Measurements from ENCODE around the gene SHISAL2A.

The SHISAL2A gene

DNA sequence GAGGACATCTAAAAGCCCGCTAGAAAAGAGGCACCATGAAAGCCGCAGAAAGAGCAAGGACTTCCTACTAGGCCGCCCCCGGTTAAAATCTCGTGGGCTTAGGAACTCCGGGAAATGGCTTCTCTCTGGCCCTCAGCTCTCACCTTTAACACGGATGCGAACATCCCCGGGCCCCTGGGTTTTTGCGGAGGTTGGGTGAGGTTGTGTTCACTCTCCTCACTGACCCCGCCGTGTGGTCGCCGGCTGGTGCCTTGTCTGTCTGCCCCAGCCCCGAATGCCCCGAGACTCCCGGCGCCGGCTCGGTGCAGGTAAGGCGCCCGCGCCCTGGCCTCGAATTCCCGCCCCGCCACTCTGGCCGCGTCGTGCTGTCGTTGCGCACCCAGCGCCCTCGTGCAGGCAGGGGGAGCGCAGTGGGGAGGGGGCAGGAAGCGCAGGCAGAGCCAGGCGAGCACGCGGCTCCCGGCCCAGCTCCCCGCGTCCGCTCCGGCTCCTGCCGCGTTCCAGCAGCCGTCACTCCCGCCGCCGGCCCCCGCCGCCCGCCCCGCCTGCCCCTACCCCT, at the start of gene SHISAL2A:
TSS of gene SHISAL2A (plus strand) at position 437 of the 559 bp plus-strand sequence. CDS start 326 bp downstream, outside the sequence.
- no peak for DNase-seq

DNA sequence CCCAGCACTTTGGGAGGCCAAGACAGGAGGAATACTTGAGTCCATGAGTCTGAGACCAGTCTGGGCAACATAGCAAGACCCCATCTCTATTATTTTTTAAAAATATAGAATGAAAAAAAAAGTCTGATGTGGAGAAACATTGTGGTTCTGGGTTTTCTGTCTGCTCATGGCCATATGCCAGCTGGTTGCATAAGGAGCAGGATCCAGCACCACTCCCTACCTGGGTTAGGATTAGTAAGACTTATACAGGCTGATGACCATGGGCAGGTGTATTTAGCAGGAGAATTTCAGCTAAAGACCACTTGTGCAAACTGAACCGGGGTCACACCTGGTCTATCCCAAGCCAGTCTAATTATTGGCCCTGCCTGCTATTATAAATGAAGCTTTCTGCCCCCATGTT, 47.5 kb upstream of the SHISAL2A start:
- no peak for DNase-seq

DNA sequence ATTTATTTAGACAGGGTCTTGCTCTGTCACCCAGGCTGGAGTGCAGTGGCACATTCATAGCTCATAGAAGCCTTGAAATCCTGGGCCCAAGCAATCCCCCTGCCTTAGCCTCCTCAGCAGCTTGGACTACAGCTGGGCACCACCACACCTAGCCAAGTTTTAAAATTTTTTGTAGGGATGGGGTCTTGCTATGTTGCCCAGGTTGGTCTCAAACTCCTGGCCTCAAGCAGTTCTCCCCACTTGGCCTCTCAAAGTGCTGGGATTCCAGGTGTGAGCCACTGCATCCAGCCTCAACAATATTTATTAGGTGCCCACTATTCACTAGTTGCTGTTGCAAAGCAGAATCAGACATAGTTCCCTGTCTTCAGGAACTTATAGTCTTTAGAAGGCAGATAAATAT, 44.9 kb upstream of the SHISAL2A start:
- no peak for DNase-seq

DNA sequence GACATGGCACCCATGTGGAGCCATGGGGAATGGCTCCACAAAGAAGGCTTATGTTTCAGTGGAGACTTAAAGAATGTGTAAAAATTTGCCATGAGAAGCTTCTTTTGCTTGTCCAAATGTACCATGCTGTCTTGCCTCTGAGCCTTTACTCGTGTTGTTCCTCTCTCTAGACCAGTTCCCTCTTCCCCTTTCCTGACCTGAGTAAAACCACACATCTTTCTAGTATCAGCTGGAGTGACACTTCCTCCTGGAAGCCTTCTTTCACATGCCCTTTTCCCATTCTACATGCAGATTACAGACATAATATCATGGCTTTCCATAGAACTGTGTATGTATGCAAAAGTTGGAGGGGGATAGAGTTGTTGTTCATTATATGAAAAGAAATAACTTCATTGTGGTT, 44.4 kb upstream of the SHISAL2A start:
- DNase-seq: no peak

DNA sequence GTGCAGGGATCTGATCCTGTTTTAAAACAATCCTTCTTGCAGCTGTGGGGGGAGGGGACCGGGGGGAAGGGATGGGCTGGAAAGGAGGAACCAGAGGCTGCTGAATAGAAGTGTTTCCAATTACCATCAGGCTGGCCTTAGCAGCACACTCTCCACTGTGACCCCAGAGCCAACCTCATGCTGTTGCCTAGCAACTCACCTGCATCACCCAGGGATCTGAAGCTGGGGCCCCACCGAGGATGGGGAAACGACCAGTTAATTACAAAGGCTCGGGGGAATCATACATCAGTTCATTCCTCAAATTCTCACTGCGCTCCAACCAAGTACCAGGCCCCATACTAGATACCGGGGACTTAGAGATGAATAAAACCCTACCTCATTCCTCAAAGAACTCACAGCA, 42.7 kb upstream of the SHISAL2A start:
- DNase-seq: no peak

DNA sequence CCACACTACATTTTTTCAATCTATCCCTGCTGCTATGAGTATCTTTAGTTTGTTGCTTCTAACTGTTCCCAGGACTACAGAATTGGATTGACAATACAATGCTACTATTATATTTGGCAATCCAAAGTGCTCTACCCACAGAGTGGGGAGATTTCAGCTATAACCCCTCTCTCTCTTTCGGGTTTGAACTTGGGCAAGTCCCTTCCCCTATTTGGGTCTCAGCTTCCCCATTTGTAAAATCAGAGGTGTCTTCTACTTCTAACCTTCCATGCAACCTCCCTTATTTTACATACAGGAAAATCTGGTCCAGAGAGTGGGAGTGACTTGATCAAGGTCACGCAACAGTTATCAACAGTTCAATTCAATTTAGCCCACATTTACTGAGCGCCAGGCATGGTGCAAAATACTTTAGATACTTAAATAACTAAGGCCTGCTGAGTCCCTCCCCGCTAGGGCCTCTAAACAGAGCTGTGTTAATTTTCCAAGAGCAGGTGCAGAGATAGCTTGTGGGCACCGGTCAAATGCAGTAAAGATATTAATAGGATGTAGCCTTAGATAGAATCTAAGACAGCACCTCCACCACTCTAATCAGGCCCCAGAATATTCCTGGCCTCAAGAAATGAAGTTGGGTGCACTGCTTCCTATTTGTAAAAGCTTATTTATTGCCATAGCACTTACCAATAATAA, 40.2 kb upstream of the SHISAL2A start:
- no peak for DNase-seq

DNA sequence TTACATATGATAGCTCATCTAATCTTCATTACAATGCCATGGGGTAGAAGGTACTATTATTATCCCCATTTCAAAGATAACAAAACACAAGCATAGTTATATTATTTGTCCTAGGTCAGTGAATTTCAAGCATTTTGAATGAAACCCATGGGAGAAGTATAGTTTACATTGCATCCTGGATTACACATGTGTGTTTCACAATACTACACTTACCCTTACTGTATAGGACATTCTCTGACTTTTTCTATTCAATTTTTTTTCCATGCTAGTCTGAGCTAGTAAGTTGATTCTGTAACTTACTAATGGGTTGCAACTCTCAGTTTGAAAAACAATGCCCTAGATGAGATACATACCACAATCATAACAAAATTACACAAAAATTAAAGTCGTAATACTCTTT, 39.5 kb upstream of the SHISAL2A start:
- no peak for DNase-seq

DNA sequence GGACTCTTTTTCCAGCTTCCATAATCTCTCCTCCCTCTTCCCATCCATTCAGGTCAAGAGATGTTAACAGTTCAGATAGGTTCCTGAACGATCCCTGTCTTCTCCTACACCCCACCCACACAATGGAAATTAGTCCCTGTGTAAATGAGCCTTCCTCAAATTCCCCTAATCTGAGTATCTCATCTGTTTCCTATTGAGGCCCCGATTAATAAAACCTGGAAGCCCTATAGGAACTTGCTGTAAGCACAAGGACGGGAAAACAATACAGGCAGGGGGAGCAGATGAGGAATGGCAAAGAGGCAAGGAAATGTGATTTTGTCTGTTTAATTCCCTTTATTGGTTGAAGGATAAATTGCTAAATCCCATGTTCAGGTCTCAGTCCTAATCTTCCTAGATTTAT, 37.9 kb upstream of the SHISAL2A start:
- no peak for DNase-seq

DNA sequence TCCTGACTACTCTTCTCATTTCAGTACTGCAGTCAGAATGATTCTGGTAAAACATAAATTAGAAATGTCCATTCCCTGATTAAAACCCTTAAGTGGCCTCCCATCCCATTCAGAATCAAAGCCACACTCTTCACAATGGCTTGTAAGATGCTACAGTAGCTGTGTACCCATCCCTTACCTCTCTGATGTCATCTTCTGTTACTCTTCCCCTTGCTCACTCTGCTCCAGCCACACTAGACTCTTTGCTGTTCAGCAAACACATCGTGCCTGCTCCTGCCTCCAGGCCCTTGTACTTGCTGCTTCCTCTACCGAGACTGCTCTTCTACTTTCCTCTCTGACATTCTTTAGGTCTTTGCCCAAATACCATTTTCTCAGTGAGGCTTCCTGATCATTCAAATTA, 35.1 kb upstream of the SHISAL2A start:
- DNase-seq: no peak

DNA sequence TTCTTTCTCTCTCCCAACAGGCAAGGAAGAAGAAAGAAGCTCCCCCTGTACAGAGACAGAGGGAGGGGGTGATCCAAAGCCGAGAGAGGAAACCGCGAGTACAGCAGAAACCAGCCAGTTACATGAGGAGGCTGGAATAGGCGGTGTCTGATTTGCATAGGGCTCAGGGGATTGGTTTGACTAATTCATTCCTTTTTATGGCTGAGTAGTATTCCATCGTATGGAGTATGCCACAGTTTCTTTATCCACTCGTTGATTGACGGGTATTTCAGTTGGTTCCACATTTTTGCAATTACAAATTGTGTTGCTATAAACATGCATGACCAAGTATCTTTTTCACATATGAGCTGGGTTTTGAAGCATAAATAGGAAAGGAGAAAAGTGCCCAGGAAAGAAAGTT, 34.2 kb upstream of the SHISAL2A start:
- no peak for DNase-seq

DNA sequence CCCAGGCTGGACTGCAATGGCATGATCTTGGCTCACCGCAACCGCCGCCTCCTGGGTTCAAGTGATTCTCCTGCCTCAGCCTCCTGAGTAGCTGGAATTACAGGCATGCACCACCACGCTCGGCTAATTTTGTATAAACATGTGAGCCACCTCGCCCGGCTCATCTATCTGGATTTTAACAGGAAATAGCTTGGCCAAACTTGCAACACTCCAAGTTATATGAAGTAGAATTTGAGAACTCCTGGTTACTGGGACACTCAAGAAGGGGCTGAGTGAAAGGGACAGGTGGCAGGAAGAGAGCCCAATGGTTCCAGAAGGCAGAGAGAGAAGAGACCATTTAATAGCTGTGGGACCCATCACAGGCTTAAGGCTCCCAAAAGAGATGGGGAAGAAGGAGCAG, 33.7 kb upstream of the SHISAL2A start:
- no peak for DNase-seq

DNA sequence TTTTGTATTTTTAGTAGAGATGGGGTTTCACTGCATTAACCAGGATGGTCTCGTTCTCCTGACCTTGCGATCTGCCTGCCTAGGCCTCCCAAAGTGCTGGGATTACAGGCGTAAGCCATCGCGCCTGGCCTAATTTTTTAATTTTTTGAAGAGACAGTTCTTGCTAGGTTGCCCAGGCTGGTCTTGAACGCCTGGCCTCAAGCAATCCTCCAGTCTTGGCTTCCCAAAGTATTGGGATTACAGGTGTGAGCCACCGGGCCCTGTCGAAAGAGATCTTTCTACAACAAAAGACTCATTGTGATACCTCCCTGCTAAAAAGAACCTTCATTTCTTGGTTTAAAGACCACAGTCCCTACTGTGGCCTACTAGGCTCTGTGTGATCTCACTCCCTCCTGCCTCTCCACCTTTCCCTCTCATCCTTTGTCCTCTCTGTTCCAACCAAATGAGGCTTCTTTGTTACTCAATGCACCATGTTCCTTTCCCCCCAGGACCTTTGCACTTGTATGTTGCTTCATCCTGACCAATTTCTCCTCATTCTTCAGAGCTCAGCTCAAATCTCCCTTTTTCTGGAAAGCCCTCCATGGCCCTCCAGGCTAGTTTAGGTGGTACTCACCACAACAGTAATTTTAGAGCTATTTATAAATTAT, 32.3 kb upstream of the SHISAL2A start:
- DNase-seq: no peak

DNA sequence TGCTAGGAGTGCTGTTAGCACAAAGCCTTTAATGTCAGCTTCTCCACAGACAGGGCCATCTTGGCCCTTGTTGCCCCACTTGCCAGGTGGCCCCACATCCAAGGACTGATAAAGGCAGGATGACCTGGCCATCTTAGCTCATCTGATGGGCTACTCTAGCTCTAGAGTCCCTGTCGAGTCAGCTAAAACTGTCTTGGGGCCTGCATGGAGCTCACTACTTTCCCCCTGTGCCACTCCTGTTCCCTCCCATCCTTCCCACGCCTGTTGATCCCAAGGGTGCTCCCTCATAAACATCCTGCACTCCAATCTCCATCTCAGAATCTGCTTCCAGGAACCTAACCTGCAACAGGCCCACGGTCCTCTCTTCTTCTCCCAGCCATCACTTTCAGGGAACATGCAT, 31.4 kb upstream of the SHISAL2A start:
- DNase-seq: peak; percentile 45

DNA sequence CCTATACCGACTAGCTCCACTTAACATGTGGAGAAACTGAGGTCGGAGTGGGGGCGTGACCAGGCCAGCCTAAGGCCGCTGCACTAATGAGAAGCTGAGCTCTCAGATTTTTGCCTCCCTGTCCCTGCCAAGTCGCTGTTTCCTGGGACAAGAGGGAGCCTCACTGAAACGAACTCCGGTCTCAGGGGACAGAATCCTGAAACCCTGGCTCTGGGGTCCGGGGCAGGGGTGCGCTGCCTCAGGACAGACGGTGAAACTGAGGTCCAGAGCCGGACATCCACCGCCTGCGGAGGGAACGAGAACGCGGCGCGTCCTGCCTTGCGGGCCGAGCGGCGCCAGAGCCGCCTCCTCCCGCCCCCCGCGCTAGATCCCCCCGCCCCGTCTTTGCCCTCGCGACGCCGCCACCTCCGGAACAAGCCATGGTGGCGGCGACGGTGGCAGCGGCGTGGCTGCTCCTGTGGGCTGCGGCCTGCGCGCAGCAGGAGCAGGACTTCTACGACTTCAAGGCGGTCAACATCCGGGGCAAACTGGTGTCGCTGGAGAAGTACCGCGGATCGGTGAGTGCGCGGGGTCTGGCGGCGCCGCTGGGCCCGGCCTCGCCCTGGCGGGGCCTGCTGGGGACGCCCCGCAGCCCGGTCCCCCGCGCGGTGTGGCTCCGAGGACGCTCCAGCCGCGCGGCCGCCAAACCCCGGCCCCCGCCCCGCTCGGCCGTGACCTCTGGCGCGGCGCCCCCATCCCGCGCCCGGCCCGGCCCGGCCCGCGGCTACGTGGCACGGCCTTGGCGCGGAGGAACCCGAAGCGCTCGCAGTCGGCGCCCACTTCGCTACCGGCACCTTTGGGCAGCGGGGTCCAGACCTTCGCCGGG, 30.7 kb upstream of the SHISAL2A start, which contains the start of gene GPX7:
TSS of gene GPX7 (plus strand) at position 381 of the 865 bp plus-strand sequence. CDS start at position 420, 39 bp downstream.
- DNase-seq: peak; percentile 45

DNA sequence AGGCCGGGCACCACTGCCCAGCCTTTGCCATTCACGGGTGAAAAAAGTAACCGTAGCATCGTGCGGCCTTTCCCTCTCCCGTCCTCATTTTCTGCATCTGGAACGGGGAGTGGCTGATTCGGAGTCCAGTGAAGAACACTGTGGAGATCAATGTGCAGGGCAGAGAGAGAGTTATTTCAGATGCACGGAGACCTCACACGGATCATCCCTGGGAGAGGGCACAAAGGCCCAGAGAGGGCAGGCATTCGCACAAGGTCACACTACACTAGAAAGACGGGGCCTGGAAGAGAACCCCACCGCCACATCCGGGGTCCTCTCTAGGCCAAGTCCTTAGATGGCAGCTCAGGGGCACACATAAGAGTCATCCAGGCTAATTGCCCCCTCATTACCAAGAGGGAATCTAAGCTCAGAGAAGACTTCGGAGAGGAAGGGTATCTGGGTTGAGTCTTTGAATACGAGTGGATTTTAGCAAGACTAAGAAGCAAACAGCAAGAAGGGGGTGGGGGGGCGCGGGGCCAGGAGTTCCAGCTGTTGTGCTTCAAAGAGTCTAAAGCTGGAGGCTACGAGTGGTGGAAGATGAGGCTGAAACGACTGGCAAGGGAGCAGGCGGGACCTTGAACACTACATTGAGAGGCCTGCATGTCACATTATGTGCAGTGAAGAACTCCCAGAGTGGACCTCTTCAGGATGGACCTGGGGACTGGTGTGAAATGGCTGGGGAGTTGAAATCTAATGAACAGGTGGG, 29.9 kb upstream of the SHISAL2A start:
- peak; percentile 10 for DNase-seq

DNA sequence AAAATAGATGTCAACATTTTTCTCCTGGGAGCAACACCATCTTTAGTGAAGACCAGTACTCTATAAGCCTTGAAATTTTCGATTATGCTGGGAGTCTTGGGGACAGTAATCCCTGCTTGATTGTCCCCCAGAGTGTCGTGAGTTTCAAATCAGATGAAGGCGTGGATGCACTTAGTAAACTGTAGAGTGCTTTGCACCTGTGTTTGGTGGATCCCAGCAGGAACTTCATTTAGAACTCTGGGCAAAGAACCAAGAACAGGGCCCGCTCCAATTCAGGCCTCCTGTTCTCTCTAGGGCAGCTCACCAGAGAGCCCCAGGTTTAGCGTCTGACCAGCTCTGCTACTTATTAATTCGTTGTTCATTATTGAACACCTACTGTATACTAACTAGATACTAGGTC, 29.3 kb upstream of the SHISAL2A start:
- DNase-seq: no peak

DNA sequence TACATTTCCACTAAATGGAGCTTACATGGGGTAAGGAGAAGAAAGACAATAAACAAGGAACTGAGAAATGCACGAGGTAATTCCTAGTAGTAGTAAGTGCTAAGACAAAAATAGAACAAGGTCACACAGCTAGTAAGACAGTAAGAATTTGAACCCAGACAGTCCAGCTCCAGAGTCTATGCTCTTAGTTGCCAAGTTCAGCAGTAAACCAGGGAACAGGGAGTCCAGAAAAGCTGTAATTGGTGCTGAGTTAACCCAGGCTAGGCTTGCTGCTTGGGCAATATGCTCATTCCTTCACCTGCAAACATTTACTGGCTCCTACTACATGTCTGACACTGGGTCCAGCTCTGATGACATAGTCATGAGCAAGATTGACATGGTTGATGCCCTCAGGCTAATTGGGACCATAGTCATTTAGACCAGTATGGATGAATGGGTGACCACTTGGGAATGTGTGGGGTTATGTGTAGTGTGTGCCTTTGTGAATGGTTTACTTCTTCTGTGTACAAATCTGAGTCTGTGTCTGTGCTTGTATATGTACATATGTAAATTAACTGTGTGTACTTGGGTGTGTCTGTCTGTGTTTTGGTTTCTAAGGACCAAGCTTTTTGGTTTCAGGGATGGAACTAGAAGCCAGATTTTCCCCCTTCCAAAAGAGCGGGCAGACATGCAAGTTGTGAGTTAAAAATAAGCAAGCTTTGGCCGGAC, 28.8 kb upstream of the SHISAL2A start:
- no peak for DNase-seq

DNA sequence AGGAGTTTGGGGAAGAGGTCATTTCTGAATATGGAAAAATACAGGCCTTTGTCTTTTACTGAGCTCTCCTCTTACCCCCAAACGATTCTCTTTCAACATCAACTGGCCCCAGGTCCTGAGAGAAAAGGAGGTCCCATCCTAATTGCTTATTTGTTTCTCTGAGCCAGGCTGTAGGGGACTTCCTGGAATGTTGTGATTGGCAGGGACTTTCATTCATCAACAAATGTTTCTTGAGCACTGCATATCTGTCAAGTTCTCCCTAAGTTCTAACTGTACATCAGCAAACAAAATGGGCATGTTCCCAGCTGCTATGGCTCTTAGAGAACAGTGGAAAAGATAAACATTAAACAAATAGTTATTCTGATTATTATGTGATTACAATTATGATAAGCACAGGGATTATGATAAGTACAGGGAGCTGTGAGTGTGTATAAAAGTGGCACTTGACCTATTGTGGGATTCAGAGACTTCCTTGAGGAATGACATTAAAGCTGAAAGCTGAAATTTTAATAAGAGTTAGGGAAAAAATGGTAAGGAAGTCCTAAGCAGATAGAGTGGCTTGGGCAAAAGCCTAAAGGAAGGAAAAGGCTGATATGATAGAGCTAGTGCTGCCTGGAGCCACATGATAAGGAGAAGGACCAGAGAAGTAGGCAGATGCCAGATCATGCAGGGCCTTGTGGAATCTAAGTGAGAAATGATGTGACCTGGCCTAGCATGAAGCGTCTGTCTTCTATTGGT, 19.2 kb upstream of the SHISAL2A start:
- no peak for DNase-seq

DNA sequence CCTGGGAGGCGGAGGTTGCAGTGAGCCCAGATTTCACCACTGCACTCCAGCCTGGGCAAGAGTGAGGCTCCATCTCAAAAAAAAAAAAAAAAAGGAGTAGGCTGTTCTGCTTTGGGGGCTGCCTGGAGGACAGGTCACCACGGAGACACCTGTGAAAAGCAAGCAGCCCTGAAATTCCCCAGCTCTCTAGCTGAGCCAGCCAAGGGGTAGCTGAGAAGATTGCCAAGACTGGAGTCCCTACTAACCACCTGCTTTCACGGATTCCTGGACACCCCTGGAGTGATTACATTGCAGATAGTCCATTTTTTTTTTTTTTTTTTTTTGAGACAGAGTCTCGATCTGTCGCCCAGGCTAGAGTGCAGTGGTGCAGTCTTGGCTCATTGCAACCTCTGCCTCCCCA, 18.3 kb upstream of the SHISAL2A start:
- no peak for DNase-seq

DNA sequence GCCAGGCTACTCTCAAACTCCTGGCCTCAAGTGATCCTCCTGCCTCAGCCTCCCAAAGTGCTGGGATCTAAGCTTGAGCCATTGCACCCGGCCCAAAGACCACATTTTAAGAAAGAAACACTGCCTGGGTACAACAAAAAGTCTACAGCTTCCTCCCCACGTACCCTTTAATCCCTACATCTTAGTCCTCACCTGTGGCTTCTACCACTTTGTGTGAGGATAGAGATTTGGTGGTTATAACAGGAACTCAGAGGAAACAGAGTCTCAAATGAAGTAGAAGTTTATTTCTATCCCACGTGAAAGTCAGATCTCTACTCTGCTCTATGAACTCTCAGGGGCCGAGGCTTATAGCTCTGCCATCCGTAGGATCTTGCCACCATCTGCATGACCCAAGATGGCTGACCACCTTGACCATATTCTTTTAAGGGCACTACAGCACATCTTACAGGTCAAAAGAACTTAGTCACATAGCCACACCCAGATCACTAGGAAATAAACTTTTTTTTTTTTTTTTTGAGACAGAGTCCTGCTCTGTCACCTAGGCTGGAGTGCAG, 17.4 kb upstream of the SHISAL2A start:
- DNase-seq: no peak

DNA sequence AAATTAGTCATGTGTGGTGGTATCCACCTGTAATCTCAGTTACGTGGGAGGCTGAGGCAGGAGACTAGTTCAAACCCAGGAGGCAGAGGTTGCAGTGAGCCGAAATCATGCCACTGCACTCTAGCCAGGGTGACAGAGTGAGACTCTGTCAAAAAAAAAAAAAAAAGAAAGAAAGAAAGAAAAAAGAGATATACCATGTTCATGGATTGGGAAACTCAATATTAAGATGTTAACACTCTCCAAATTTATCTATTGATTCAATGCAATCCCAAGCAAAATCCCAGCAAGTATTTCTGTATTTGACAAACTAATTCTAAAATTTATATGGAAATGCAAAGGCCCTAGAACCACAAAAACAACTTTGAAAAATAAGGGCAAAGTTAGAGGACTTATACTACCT, 11.0 kb upstream of the SHISAL2A start:
- no peak for DNase-seq
